ENCODE data around the gene PSMG3. TPM values are rescaled to one million over a fixed set of nuclear protein-coding genes. Genes with fewer than 3 reads are reported as not detected.

PSMG3 gene
- total RNA-seq, 1 experiment from 2014 or later, result 63.0 TPM

GRCh38 chr7:1602386-1602785 lies 32.6 kb upstream of the PSMG3 start:
- Histone ChIP-seq H3K18ac (ENCODE audit: insufficient read length, low read depth, low read length) (no peak overlapping the region), H3K9me3 (ENCODE audit: control insufficient read depth, low read depth, low read length) (no peaks in the 10 kb centered on the region), H3K56ac (ENCODE audit: insufficient read length, low read depth, low read length) (no peak overlapping the region), H2BK120ac (ENCODE audit: low read depth, low read length, poor library complexity, severe bottlenecking) (no peak overlapping the region), H3K23me2 (ENCODE audit: insufficient read length, low read depth, low read length, poor library complexity, severe bottlenecking) (no peaks in the 10 kb centered on the region), H3T11ph (ENCODE audit: low read length) (no peak overlapping the region), H2BK5ac (ENCODE audit: insufficient read length, low read length) (no peak overlapping the region), H3K79me1 (ENCODE audit: insufficient read depth, low read depth, low read length, poor library complexity, severe bottlenecking) (no peaks in the 10 kb centered on the region), H4K8ac (replicated peaks; ENCODE audit: insufficient read length, low read depth, low read length) (no peak overlapping the region), H3K14ac (ENCODE audit: insufficient read depth, low read length) (no peak overlapping the region; the same call in 1 of the 2 replicates), H2AK5ac (ENCODE audit: insufficient read length, low read length) (no peak overlapping the region), H4K91ac (ENCODE audit: insufficient read length, low read depth, low read length) (no peak overlapping the region), H3K23ac (ENCODE audit: insufficient read length, low read depth, low read length) (no peak overlapping the region), H3K4ac (ENCODE audit: low read depth, low read length) (no peak overlapping the region), H3K4me2 (ENCODE audit: insufficient read depth, insufficient read length, low read length) (no peak overlapping the region), H3K27ac (ENCODE audit: insufficient read length, low read depth, low read length) (no peak overlapping the region), H2BK15ac (ENCODE audit: low read depth, low read length) (no peak overlapping the region), H3K27me3 (ENCODE audit: insufficient read depth, low read length) (no peaks in the 10 kb centered on the region), H3K9ac (ENCODE audit: extremely low read depth, insufficient read length, low read length) (no peak overlapping the region), H3K79me2 (ENCODE audit: insufficient read depth, low read length) (no peaks in the 10 kb centered on the region), H2AFZ (ENCODE audit: low read length) (no peak overlapping the region), H2BK12ac (ENCODE audit: insufficient read length, low read depth, low read length) (no peak overlapping the region), H2BK20ac (ENCODE audit: low read depth, low read length, poor library complexity, severe bottlenecking) (no peak overlapping the region), H4K5ac (ENCODE audit: insufficient read length, low read depth, low read length) (no peak overlapping the region), H3K4me1 (ENCODE audit: insufficient read depth, low read length) (no peaks in the 10 kb centered on the region), H4K20me1 (ENCODE audit: control insufficient read depth, insufficient read depth, insufficient read length) (no peaks in the 10 kb centered on the region)
- peaks cover 4 to 9% of the 10 kb centered on the region in 2 experiments; a peak in 3 of 4 replicates for H3K4me1 Mint-ChIP-seq
- no peak overlapping the region; a peak in 1 of 7 replicates for H3K27ac Mint-ChIP-seq
- no CpG with 5 or more reads among the region's 15 CpGs for WGBS (ENCODE audit: extremely low coverage, insufficient read length, low lambda C conversion rate)
- no peak for TF ChIP-seq CTCF (conservative IDR thresholded peaks at IDR 0.05)
- DNase-seq, result no peak
- H3K27me3 Mint-ChIP-seq (ENCODE audit: low read depth), result no peaks in the 10 kb centered on the region; the same call in none of the 2 replicates
- no peaks in the 10 kb centered on the region for H3K36me3 Mint-ChIP-seq (ENCODE audit: insufficient read depth in 1 of 3, low read depth in 3 of 3)
- H3K4me3 Mint-ChIP-seq, result no peak overlapping the region
- no peaks in the 10 kb centered on the region; a peak in 1 of 5 replicates for H3K9me3 Mint-ChIP-seq

All from H9 (cell line).